ENCODE results near the gene ABO.

DNA sequence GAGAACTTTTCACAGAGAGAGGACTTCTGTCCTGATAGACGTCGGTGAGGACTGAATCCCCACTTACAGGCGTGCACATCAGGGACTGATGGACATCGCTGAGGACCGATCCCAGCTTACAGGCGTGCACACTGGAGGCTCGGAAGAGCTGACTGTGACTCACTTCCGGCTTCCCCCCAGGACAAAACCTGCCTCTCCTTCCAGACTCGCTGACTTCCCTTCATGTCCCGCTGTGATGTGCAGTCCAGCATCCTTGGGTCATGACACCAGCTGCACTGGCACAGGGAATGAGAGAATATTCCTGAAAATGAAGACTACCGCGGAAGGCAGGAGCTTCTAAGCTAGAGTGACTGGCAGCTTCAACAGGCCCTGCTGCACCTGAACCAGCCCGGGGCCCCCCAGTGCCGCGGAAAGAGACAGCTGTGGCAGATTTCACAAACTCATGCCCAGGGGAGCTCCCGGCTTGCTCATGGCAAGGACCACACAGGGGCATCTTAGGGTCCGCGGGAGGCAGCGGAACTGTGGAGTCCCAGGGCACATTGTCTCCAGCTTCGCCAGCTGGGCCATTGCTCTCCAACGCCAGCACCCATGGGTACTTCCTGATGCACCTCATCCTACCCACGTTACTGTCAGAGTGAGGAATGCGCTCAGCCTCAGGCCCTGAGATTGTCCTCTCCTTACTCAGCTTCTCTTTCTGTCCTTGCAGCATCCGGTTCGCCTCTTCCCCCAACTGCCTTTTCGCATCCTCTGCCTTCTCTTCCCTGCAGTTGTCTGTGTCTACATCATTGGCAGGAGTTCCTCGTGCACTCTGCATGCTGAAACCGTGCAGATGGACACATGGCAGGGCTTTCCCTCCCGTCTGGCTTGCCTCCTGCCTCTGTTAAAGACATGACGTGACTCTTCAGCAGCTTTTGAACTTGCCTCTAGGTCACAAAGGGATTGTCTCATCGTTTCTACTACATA is 31.5 kb upstream of the ABO start:
- TF ChIP-seq, protein P1, sequence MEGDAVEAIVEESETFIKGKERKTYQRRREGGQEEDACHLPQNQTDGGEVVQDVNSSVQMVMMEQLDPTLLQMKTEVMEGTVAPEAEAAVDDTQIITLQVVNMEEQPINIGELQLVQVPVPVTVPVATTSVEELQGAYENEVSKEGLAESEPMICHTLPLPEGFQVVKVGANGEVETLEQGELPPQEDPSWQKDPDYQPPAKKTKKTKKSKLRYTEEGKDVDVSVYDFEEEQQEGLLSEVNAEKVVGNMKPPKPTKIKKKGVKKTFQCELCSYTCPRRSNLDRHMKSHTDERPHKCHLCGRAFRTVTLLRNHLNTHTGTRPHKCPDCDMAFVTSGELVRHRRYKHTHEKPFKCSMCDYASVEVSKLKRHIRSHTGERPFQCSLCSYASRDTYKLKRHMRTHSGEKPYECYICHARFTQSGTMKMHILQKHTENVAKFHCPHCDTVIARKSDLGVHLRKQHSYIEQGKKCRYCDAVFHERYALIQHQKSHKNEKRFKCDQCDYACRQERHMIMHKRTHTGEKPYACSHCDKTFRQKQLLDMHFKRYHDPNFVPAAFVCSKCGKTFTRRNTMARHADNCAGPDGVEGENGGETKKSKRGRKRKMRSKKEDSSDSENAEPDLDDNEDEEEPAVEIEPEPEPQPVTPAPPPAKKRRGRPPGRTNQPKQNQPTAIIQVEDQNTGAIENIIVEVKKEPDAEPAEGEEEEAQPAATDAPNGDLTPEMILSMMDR (IDR thresholded peaks at IDR 0.05), result no peak
- no peak for TF ChIP-seq POLR2A (IDR thresholded peaks at IDR 0.05)
